Liver (tissue), 3 donors: ENCODE data around the gene ADRM1.

Experiments
- ATF3 ChIP-seq: IDR thresholded peaks from 2 replicates; pipeline ENCODE4 v1.6.1; 2016; ENCODE audit warnings: antibody characterized with exemption
- EGR1 ChIP-seq, 2 donors: IDR thresholded peaks; 2 replicates each; pipeline ENCODE4 v1.6.1; 2016 to 2018; ENCODE audit warnings: antibody characterized with exemption in 2 of 2, low read depth in 2 of 2
- FOXA1 ChIP-seq: IDR thresholded peaks from 2 replicates; pipeline ENCODE4 v1.6.1; 2016; ENCODE audit warnings: antibody characterized with exemption
- GABPA ChIP-seq, 2 donors: IDR thresholded peaks in 1 of 2; conservative IDR thresholded peaks in 1 of 2; 2 replicates each; pipeline ENCODE4 v1.6.1; 2016; ENCODE audit warnings: antibody characterized with exemption in 2 of 2, mild to moderate bottlenecking in 1 of 2, moderate library complexity in 1 of 2
- JUND ChIP-seq, 2 donors: IDR thresholded peaks; 2 replicates each; pipeline ENCODE4 v1.6.1; 2016; ENCODE audit warnings: antibody characterized with exemption in 2 of 2
- MAX ChIP-seq: IDR thresholded peaks from 2 replicates; pipeline ENCODE4 v1.6.1; 2016; ENCODE audit warnings: antibody characterized with exemption
- NR2F2 ChIP-seq: IDR thresholded peaks from 2 replicates; pipeline ENCODE4 v1.6.1; 2016; ENCODE audit warnings: antibody characterized with exemption
- RAD21 ChIP-seq, 2 donors: IDR thresholded peaks; 2 replicates each; pipeline ENCODE4 v1.6.1; 2016; ENCODE audit warnings: antibody characterized with exemption in 2 of 2, mild to moderate bottlenecking in 2 of 2
- RXRA ChIP-seq, 2 donors: IDR thresholded peaks; 2 replicates each; pipeline ENCODE4 v1.6.1; 2017 to 2018; ENCODE audit warnings: antibody characterized with exemption in 2 of 2, mild to moderate bottlenecking in 1 of 2
- TAF1 ChIP-seq: conservative IDR thresholded peaks from 2 replicates; pipeline ENCODE4 v1.6.1; 2016; ENCODE audit warnings: antibody characterized with exemption, mild to moderate bottlenecking
- YY1 ChIP-seq: IDR thresholded peaks from 2 replicates; pipeline ENCODE4 v1.6.1; 2016; ENCODE audit warnings: antibody characterized with exemption, mild to moderate bottlenecking
- TF ChIP-seq, protein P1 (sequence below): fragments of 150-350 bp; IDR thresholded peaks from 2 replicates; pipeline ENCODE4 v1.5.1; 2017; ENCODE audit warnings: improper control_type of control experiment, low read depth, low read length; ENCODE audit not compliant: missing input control
- TF ChIP-seq, protein P2 (sequence below): IDR thresholded peaks from 2 replicates; pipeline ENCODE4 v1.6.1; 2016; ENCODE audit warnings: antibody characterized with exemption, mild to moderate bottlenecking
- TF ChIP-seq, protein P3 (sequence below): IDR thresholded peaks from 2 replicates; pipeline ENCODE4 v1.6.1; 2016; ENCODE audit warnings: antibody characterized with exemption
- donor health status: healthy.
- donor health status: healthy.

DNA sequence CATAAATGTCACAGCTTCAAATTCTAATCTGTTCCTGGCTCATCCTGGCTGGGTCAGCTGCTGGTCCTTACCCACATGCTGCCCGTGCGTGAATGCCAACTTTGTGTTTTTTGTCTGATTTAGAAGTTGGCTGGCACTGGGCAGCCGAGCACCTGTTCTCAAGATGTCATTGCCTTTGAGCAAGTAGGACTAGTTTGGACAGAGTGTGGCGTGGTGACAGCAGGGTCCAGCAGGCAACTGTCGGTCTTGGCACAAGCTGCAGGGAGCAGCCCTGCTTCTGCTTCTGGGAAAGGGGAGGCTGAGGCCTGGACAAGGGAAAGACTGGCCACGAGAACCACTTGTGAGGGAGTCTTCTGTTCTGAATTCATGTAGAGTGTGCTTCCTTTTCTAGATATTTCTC lies 26.4 kb upstream of the ADRM1 start:
- TF ChIP-seq FOXA1 (no peak), MAX (no peak), YY1 (no peak), RAD21 (IDR thresholded peaks at IDR 0.05) (no peak), TAF1 (no peak), GABPA (IDR thresholded peaks at IDR 0.05 in 1 of 2, conservative IDR thresholded peaks at IDR 0.05 in 1 of 2) (no peak), ATF3 (no peak), NR2F2 (no peak), JUND (IDR thresholded peaks at IDR 0.05) (no peak), EGR1 (IDR thresholded peaks at IDR 0.05; ENCODE audit: low read depth in 2 of 2) (no peak), RXRA (IDR thresholded peaks at IDR 0.05) (no peak)
- TF ChIP-seq, protein P1, sequence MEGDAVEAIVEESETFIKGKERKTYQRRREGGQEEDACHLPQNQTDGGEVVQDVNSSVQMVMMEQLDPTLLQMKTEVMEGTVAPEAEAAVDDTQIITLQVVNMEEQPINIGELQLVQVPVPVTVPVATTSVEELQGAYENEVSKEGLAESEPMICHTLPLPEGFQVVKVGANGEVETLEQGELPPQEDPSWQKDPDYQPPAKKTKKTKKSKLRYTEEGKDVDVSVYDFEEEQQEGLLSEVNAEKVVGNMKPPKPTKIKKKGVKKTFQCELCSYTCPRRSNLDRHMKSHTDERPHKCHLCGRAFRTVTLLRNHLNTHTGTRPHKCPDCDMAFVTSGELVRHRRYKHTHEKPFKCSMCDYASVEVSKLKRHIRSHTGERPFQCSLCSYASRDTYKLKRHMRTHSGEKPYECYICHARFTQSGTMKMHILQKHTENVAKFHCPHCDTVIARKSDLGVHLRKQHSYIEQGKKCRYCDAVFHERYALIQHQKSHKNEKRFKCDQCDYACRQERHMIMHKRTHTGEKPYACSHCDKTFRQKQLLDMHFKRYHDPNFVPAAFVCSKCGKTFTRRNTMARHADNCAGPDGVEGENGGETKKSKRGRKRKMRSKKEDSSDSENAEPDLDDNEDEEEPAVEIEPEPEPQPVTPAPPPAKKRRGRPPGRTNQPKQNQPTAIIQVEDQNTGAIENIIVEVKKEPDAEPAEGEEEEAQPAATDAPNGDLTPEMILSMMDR = no peak
- TF ChIP-seq, protein P2, sequence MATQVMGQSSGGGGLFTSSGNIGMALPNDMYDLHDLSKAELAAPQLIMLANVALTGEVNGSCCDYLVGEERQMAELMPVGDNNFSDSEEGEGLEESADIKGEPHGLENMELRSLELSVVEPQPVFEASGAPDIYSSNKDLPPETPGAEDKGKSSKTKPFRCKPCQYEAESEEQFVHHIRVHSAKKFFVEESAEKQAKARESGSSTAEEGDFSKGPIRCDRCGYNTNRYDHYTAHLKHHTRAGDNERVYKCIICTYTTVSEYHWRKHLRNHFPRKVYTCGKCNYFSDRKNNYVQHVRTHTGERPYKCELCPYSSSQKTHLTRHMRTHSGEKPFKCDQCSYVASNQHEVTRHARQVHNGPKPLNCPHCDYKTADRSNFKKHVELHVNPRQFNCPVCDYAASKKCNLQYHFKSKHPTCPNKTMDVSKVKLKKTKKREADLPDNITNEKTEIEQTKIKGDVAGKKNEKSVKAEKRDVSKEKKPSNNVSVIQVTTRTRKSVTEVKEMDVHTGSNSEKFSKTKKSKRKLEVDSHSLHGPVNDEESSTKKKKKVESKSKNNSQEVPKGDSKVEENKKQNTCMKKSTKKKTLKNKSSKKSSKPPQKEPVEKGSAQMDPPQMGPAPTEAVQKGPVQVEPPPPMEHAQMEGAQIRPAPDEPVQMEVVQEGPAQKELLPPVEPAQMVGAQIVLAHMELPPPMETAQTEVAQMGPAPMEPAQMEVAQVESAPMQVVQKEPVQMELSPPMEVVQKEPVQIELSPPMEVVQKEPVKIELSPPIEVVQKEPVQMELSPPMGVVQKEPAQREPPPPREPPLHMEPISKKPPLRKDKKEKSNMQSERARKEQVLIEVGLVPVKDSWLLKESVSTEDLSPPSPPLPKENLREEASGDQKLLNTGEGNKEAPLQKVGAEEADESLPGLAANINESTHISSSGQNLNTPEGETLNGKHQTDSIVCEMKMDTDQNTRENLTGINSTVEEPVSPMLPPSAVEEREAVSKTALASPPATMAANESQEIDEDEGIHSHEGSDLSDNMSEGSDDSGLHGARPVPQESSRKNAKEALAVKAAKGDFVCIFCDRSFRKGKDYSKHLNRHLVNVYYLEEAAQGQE = no peak
- TF ChIP-seq, protein P3, sequence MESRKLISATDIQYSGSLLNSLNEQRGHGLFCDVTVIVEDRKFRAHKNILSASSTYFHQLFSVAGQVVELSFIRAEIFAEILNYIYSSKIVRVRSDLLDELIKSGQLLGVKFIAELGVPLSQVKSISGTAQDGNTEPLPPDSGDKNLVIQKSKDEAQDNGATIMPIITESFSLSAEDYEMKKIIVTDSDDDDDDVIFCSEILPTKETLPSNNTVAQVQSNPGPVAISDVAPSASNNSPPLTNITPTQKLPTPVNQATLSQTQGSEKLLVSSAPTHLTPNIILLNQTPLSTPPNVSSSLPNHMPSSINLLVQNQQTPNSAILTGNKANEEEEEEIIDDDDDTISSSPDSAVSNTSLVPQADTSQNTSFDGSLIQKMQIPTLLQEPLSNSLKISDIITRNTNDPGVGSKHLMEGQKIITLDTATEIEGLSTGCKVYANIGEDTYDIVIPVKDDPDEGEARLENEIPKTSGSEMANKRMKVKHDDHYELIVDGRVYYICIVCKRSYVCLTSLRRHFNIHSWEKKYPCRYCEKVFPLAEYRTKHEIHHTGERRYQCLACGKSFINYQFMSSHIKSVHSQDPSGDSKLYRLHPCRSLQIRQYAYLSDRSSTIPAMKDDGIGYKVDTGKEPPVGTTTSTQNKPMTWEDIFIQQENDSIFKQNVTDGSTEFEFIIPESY = no peak
